Thymus (tissue), 11 donors: ENCODE results near the gene AGPAT4. TPM values are rescaled to one million over a fixed set of nuclear protein-coding genes. Genes with fewer than 3 reads are reported as not detected.
"Not testable (repeated sequence)": the region's sequence is repeated elsewhere in the genome, so short reads cannot be mapped to it uniquely, and the experiment has no call there.

ENCODE experiments used
- DNase-seq, 9 donors: peaks; one replicate each; pipeline ENCODE4 v3.0.0-alpha.2; 2013; ENCODE audit warnings: low spot score in 9 of 9, low read depth in 6 of 9, missing footprints in 1 of 9
- H3K27ac ChIP-seq, 2 donors: one replicate each; pipeline ENCODE4 v1.5.1; 2013; ENCODE audit warnings: control low read depth in 1 of 2, low read depth in 1 of 2, low read length in 1 of 2, mild to moderate bottlenecking in 1 of 2, moderate library complexity in 1 of 2
- H3K27me3 ChIP-seq, 2 donors: one replicate each; pipeline ENCODE4 v1.5.1; 2013; ENCODE audit warnings: low read length in 1 of 2; ENCODE audit not compliant: control insufficient read depth in 2 of 2, insufficient read depth in 1 of 2
- H3K36me3 ChIP-seq, 2 donors: one replicate each; pipeline ENCODE4 v1.5.1; 2013; ENCODE audit warnings: low read length in 1 of 2, mild to moderate bottlenecking in 1 of 2, moderate library complexity in 1 of 2; ENCODE audit not compliant: control insufficient read depth in 2 of 2, insufficient read depth in 2 of 2
- H3K4me1 ChIP-seq, 2 donors: one replicate each; pipeline ENCODE4 v1.5.1; 2013; ENCODE audit warnings: low read length in 2 of 2; ENCODE audit not compliant: control insufficient read depth in 2 of 2, insufficient read depth in 2 of 2
- H3K4me3 ChIP-seq, 2 donors: one replicate each; pipeline ENCODE4 v1.5.1; 2013; ENCODE audit warnings: low read length in 2 of 2, control low read depth in 1 of 2, mild to moderate bottlenecking in 1 of 2
- H3K9me3 ChIP-seq, 2 donors: one replicate each; pipeline ENCODE4 v1.5.1; 2013; ENCODE audit warnings: low read length in 1 of 2, mild to moderate bottlenecking in 1 of 2; ENCODE audit not compliant: control insufficient read depth in 2 of 2, insufficient read depth in 1 of 2
- WGBS: extraction: QIAGEN DNeasy Blood & Tissue Kit; methylation state at CpG from one replicate; pipeline ENCODE4 v1.1.7; 2013; 5-methylcytosine and 5-hydroxymethylcytosine counted together
- polyA plus RNA-seq: library from polyadenylated mRNA; stranded (reverse); fragments of 200-250 nt; gene quantifications from one replicate; pipeline ENCODE4 v1.2.3, GENCODE V29; 2013
- total RNA-seq: library from RNA; stranded (reverse); fragments of 120-200 nt; gene quantifications from one replicate; pipeline ENCODE4 v1.2.4, GENCODE V29; 2013
- donor health status: healthy.

The AGPAT4 gene
- total and polyA plus RNA-seq, 2 donors, result 2.7 to 2.9 TPM

DNA sequence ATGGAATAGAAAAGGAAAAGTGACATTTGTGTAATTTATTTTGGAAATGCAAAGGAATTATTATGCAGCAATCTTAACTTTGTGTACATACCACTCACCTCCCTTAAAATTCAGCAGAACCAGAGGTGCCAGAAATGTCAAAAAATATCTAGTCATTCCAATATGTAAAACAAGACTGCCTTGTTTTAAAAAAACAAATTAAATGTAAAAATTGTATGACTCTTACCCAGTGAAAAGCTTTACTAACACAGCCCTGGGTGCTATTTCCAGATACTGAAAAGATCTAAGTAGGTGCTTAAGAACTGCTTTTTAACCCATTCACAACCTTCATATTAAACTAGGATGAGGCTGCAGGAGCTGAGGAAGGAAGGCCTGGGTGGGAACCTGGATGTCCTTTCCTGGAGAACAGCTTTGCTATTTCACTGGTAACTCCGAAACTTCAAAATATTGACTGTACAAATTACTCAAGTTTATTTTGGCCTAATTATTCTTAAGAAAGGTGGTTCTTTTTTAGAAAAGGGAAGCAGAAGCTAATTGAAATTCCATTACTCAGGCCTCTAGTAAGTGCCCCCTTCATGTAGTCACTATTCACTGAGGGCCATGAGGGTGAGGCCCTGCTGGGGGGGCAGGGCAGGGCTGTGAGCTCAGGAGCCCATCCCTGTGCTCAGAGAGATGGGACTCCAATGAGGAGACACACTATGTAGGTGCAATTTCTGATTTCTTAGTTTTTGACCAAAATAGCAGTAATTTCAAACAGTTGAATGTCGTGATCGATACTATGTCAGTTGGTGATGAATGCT is 142.7 kb downstream of the AGPAT4 start:
- no peaks in the 10 kb centered on the region for H3K27me3 ChIP-seq
- DNase-seq, result no peak
- H3K9me3 ChIP-seq, result peaks cover 0 to 3% of the 10 kb centered on the region in 2 donors
- H3K4me3 ChIP-seq, result no peak overlapping the region
- peaks cover 6 to 9% of the 10 kb centered on the region in 2 donors for H3K36me3 ChIP-seq
- no peaks in the 10 kb centered on the region for H3K4me1 ChIP-seq
- WGBS, result 98% methylated on average over 3 of the region's 3 CpGs
- no peak overlapping the region for H3K27ac ChIP-seq

- Histone ChIP-seq H3K4me3 (no peak overlapping the region), H3K9me3 (peaks cover 0 to 3% of the 10 kb centered on the region in 2 donors), H3K36me3 (peaks cover 6% of the 10 kb centered on the region in 2 donors), H3K27me3 (no peaks in the 10 kb centered on the region), H3K4me1 (no peaks in the 10 kb centered on the region), H3K27ac (no peak overlapping the region)
- no peak for DNase-seq
- WGBS, result 98% methylated on average over 7 of the region's 7 CpGs
Observed at GRCh38 chr6:161130541-161130940, 143.3 kb downstream of the AGPAT4 start.

DNA sequence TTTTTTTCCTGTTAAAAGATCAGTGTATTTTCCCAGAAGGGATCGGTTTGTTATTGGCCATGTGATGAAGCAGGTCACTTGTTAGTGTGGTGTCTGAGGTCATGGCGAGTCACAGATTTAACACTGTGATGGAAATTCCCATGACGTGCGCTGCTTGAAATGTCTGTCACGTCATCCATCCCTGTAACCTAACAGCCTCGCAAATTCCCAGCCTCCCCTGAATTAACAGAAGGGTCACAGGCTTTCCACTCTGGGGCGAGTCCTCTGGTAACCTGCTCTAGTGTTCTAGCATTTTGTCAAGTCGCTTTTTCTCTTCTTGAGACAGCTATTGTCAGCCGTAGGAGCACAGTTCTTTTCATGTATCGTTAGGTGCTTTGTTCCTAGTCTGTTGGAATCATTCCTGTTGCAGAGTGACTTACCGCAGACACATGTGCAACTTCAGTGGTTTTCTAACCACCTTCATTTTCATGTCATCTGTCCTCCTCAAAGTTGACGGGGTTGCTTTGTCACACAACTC is 145.1 kb downstream of the AGPAT4 start:
- H3K27ac ChIP-seq, result no peak overlapping the region
- peak in 2 of 9 donors; percentile 7 to 37 for DNase-seq
- peaks cover 0 to 3% of the 10 kb centered on the region in 2 donors for H3K9me3 ChIP-seq
- no peak overlapping the region for H3K4me3 ChIP-seq
- H3K4me1 ChIP-seq, result no peaks in the 10 kb centered on the region
- no peaks in the 10 kb centered on the region for H3K27me3 ChIP-seq
- H3K36me3 ChIP-seq, result peaks cover 6% of the 10 kb centered on the region in 2 donors
- WGBS, result 92% methylated on average over 12 of the region's 12 CpGs

DNA sequence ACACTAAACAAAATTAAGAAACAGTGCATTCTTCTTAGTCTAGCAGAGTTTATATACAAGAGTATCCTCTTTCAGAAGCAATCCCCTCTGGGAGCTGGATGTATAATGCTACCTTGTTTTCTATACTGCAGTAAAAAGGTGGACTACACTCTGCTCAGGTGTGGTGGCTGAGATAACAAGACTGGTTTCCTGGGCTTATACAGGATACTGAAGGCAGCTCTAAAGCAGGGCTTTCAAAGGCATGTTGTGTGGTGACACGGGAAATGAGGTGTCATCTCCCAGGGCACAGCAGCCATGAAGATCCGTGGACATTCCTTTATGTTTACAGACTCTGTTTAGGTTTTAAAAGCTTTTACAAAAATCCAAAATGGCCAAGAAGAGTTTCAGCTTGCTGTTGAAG is 145.6 kb downstream of the AGPAT4 start:
- WGBS, result 92% methylated on average over 2 of the region's 2 CpGs
- peaks cover 0 to 3% of the 10 kb centered on the region in 2 donors for H3K9me3 ChIP-seq
- no peak overlapping the region for H3K27ac ChIP-seq
- H3K4me1 ChIP-seq, result no peaks in the 10 kb centered on the region
- no peak for DNase-seq
- H3K27me3 ChIP-seq, result no peaks in the 10 kb centered on the region
- H3K36me3 ChIP-seq, result peaks cover 3 to 6% of the 10 kb centered on the region in 2 donors
- H3K4me3 ChIP-seq, result no peak overlapping the region

DNA sequence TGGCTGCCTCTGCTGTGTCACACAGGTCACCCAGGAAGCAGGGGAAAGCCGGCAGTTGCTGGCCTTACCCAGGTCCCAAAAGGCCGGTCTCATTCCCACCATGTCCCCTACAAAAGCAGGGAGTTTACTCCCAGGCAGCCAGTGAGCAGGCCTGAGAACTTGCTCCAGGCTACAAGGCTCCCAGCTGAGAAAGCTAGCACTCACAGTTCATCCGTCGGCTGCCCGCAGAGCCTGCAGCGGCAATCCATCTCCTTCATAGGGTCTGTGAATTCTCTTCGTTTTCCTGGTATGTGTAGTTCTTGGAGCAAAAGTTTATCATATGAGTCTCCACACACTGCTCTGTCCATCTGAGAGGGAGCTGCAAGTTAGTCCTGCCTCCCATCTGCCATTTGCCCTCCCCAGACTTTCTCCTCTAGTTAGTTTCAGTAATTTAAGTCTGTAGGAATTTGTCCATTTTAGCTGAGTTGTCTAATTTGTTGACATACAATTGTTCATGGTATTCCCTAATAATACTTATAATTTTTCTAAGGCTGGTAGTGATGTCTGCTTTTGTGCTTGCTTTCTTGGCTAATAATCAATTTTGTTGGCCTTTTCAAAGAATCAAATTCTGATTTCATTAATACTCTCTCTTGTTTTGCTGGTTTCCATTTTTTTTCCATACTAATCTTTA is 146.7 kb downstream of the AGPAT4 start:
- Histone ChIP-seq H3K27me3 (no peaks in the 10 kb centered on the region), H3K27ac (no peak overlapping the region), H3K4me1 (no peaks in the 10 kb centered on the region), H3K9me3 (no peaks in the 10 kb centered on the region), H3K36me3 (peaks cover 3 to 9% of the 10 kb centered on the region in 2 donors), H3K4me3 (no peak overlapping the region)
- 97% methylated on average over 7 of the region's 7 CpGs for WGBS
- DNase-seq, result no peak

- Histone ChIP-seq H3K4me1 (no peaks in the 10 kb centered on the region), H3K27ac (no peak overlapping the region), H3K4me3 (no peak overlapping the region), H3K27me3 (no peaks in the 10 kb centered on the region), H3K36me3 (peaks cover 3 to 11% of the 10 kb centered on the region in 2 donors), H3K9me3 (no peaks in the 10 kb centered on the region)
- 96% methylated on average over 2 of the region's 2 CpGs for WGBS
- DNase-seq, result no peak
Observed at GRCh38 chr6:161125591-161125990, 148.3 kb downstream of the AGPAT4 start.

GRCh38 chr6:161123319-161123718 is 150.5 kb downstream of the AGPAT4 start:
- not testable (repeated sequence) for H3K27me3 ChIP-seq, DNase-seq, H3K36me3 ChIP-seq, H3K4me3 ChIP-seq, H3K27ac ChIP-seq, H3K9me3 ChIP-seq, H3K4me1 ChIP-seq

- H3K9me3 ChIP-seq, result no peaks in the 10 kb centered on the region
- H3K36me3 ChIP-seq, result peaks cover 13 to 28% of the 10 kb centered on the region in 2 donors
- no peak overlapping the region for H3K27ac ChIP-seq
- no peaks in the 10 kb centered on the region for H3K4me1 ChIP-seq
- no peaks in the 10 kb centered on the region for H3K27me3 ChIP-seq
- 99% methylated on average over 2 of the region's 2 CpGs for WGBS
- no peak for DNase-seq
- H3K4me3 ChIP-seq, result no peak overlapping the region
Observed at GRCh38 chr6:161117942-161118341, 155.9 kb downstream of the AGPAT4 start.

- Histone ChIP-seq H3K4me1 (no peaks in the 10 kb centered on the region), H3K9me3 (no peaks in the 10 kb centered on the region), H3K36me3 (peaks cover 17 to 33% of the 10 kb centered on the region in 2 donors), H3K27ac (peak overlapping the region in 1 of 2 donors; percentile 21), H3K27me3 (no peaks in the 10 kb centered on the region), H3K4me3 (no peak overlapping the region)
- 94% methylated on average over 7 of the region's 7 CpGs for WGBS
- DNase-seq, result peak in 1 of 9 donors; percentile 14
Observed at GRCh38 chr6:161117308-161117707, 156.6 kb downstream of the AGPAT4 start.
